Smooth muscle cell (in vitro differentiated cells): Measurements from ENCODE around the gene SLC35B2. TPM values are rescaled to one million over a fixed set of nuclear protein-coding genes. Genes with fewer than 3 reads are reported as not detected.

Source experiments
- DNase-seq: peaks from one replicate; lab custom pipeline; 2025; ENCODE audit not compliant: unreplicated experiment; lab: John Stamatoyannopoulos, UW
- H2AFZ ChIP-seq: fragments of 200-600 bp; sonication (generic); 2 replicates; pipeline ENCODE4 v1.6.0; 2016; ENCODE audit warnings: antibody characterized with exemption, low read depth, mild to moderate bottlenecking
- H3F3A ChIP-seq: fragments of 200-600 bp; sonication (generic); 2 replicates; pipeline ENCODE4 v1.6.0; 2017; ENCODE audit warnings: antibody characterized with exemption, low read depth
- H3K27ac ChIP-seq: fragments of 200-600 bp; sonication (generic); 2 replicates; pipeline ENCODE4 v1.5.1; 2016; ENCODE audit warnings: low read depth, mild to moderate bottlenecking
- H3K27me3 ChIP-seq: fragments of 200-600 bp; sonication (generic); 2 replicates; pipeline ENCODE4 v1.6.1; 2016; ENCODE audit warnings: low read depth, mild to moderate bottlenecking
- H3K36me3 ChIP-seq: fragments of 200-600 bp; sonication (generic); 2 replicates; pipeline ENCODE4 v1.5.1; 2016; ENCODE audit warnings: low read depth
- H3K4me1 ChIP-seq: fragments of 200-600 bp; sonication (generic); 2 replicates; pipeline ENCODE4 v1.5.1; 2016; ENCODE audit warnings: low read depth
- H3K4me2 ChIP-seq: fragments of 200-600 bp; sonication (generic); 2 replicates; pipeline ENCODE4 v1.6.0; 2016; ENCODE audit warnings: mild to moderate bottlenecking
- H3K4me3 ChIP-seq: fragments of 200-600 bp; sonication (generic); 2 replicates; pipeline ENCODE4 v1.5.1; 2016; ENCODE audit warnings: mild to moderate bottlenecking
- H3K79me2 ChIP-seq: fragments of 200-600 bp; sonication (generic); 2 replicates; pipeline ENCODE4 v1.6.0; 2016; ENCODE audit warnings: low read depth, mild to moderate bottlenecking
- H3K9ac ChIP-seq: fragments of 200-600 bp; sonication (generic); 2 replicates; pipeline ENCODE4 v1.6.0; 2016; ENCODE audit warnings: low read depth
- H3K9me3 ChIP-seq: fragments of 200-600 bp; sonication (generic); replicated peaks from 2 replicates; pipeline ENCODE4 v1.5.1; 2016; ENCODE audit warnings: low read depth
- H4K20me1 ChIP-seq: fragments of 200-600 bp; sonication (generic); 2 replicates; pipeline ENCODE4 v1.6.0; 2016; ENCODE audit warnings: low read depth
- WGBS: methylation state at CpG from one replicate; pipeline ENCODE4 v1.1.7; 2016; ENCODE audit warnings: low lambda C conversion rate; 5-methylcytosine and 5-hydroxymethylcytosine counted together
- polyA plus RNA-seq: library from polyadenylated mRNA; unstranded; fragments of >200 nt; fragmentation: Nextera tagmentation; extraction: Ambion mirVana; gene quantifications from 2 replicates; pipeline ENCODE4 v1.2.1, GENCODE V29; 2016
- total RNA-seq: library from RNA; depleted of rRNA; stranded (reverse); fragments of >200 nt; gene quantifications from 2 replicates; pipeline ENCODE4 v1.2.3, GENCODE V29; 2014
- TF ChIP-seq, protein P1 (sequence below): fragments of 200-600 bp; sonication (generic); IDR thresholded peaks from 2 replicates; pipeline ENCODE4 v1.5.1; 2017; ENCODE audit warnings: borderline replicate concordance, mild to moderate bottlenecking, antibody characterized with exemption; ENCODE audit not compliant: insufficient read depth, poor library complexity, severe bottlenecking

The SLC35B2 gene
- total and polyA plus RNA-seq, 2 experiments from 2014 or later, result 68.6 to 112 TPM

DNA sequence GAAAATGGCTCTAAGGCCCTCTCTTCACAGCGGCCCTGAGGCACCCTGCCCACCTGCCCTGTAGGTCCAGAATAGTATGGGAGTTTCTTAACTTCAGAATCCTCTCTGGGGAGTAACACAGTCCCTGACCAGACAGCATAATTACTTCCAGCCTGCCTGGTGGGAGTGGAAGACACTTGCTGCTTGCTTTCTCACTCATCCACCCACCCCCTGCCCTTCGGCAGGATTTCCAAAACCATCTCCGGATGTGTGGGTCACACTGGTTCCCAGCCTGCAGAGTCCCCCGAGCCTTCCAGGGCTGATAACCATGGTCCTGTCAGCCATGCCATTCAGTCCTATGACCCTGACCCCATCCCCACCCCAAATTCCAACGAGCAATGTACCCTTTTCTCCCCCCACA is 28.5 kb downstream of the SLC35B2 start:
- 74% methylated on average over 5 of the region's 5 CpGs for WGBS
- no peaks in the 10 kb centered on the region for H4K20me1 ChIP-seq
- H3K9me3 ChIP-seq, result no peaks in the 10 kb centered on the region
- no peak overlapping the region for H3K4me3 ChIP-seq
- no peak for DNase-seq
- no peak overlapping the region for H3K4me2 ChIP-seq
- H3K27me3 ChIP-seq, result no peaks in the 10 kb centered on the region
- H3K4me1 ChIP-seq, result peaks cover 19% of the 10 kb centered on the region
- no peaks in the 10 kb centered on the region for H3F3A ChIP-seq
- H3K27ac ChIP-seq, result no peak overlapping the region
- H3K79me2 ChIP-seq, result no peaks in the 10 kb centered on the region
- no peaks in the 10 kb centered on the region for H3K36me3 ChIP-seq
- TF ChIP-seq, protein P1, sequence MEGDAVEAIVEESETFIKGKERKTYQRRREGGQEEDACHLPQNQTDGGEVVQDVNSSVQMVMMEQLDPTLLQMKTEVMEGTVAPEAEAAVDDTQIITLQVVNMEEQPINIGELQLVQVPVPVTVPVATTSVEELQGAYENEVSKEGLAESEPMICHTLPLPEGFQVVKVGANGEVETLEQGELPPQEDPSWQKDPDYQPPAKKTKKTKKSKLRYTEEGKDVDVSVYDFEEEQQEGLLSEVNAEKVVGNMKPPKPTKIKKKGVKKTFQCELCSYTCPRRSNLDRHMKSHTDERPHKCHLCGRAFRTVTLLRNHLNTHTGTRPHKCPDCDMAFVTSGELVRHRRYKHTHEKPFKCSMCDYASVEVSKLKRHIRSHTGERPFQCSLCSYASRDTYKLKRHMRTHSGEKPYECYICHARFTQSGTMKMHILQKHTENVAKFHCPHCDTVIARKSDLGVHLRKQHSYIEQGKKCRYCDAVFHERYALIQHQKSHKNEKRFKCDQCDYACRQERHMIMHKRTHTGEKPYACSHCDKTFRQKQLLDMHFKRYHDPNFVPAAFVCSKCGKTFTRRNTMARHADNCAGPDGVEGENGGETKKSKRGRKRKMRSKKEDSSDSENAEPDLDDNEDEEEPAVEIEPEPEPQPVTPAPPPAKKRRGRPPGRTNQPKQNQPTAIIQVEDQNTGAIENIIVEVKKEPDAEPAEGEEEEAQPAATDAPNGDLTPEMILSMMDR, result no peak
- H2AFZ ChIP-seq, result no peak overlapping the region
- no peak overlapping the region for H3K9ac ChIP-seq

DNA sequence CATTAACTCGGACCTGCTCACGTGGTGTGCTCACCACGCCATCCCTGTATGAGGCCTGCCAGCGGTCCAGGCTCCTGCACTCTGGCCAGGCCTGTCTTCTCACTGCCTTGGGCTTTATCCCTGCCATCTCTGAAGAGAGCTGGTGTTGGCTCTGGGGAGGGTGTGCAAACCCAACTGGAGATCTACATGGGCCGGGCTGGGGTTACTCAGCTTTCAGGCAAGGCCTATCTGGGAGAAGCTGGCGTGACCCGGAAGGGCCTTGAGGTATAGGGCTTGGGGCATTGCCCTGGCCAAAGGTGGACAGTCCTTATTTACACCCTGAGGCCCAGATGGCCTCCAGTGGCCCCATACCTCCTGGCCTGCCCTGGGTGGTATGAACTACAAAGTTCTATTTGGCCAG is 28.9 kb downstream of the SLC35B2 start:
- Histone ChIP-seq H3K4me1 (peaks cover 19% of the 10 kb centered on the region), H3K4me3 (no peak overlapping the region), H3K4me2 (no peak overlapping the region), H2AFZ (no peak overlapping the region), H3K36me3 (no peaks in the 10 kb centered on the region), H3K27me3 (no peaks in the 10 kb centered on the region), H3K27ac (no peak overlapping the region), H3K9me3 (no peaks in the 10 kb centered on the region), H3F3A (no peaks in the 10 kb centered on the region), H3K9ac (no peak overlapping the region), H3K79me2 (no peaks in the 10 kb centered on the region), H4K20me1 (no peaks in the 10 kb centered on the region)
- WGBS, result 94% methylated on average over 7 of the region's 7 CpGs
- TF ChIP-seq, protein P1, result no peak
- DNase-seq, result no peak

GRCh38 chr6:44228031-44228430 is 29.3 kb downstream of the SLC35B2 start:
- Histone ChIP-seq H3K36me3 (no peaks in the 10 kb centered on the region), H3K27me3 (no peaks in the 10 kb centered on the region), H3K4me1 (peaks cover 20% of the 10 kb centered on the region), H3K4me2 (no peak overlapping the region), H3K4me3 (no peak overlapping the region), H3K27ac (no peak overlapping the region), H3K9me3 (no peaks in the 10 kb centered on the region), H4K20me1 (no peaks in the 10 kb centered on the region), H3K79me2 (no peaks in the 10 kb centered on the region), H3F3A (no peaks in the 10 kb centered on the region), H3K9ac (no peak overlapping the region), H2AFZ (no peak overlapping the region)
- TF ChIP-seq, protein P1, result no peak
- no peak for DNase-seq
- 95% methylated on average over 6 of the region's 6 CpGs for WGBS

GRCh38 chr6:44227148-44227793 is 30.1 kb downstream of the SLC35B2 start:
- H3K27me3 ChIP-seq, result no peaks in the 10 kb centered on the region
- H3K27ac ChIP-seq, result no peak overlapping the region
- peaks cover 28% of the 10 kb centered on the region for H3K4me1 ChIP-seq
- TF ChIP-seq, protein P1, result no peak
- no peak overlapping the region for H2AFZ ChIP-seq
- no peaks in the 10 kb centered on the region for H4K20me1 ChIP-seq
- H3K4me2 ChIP-seq, result no peak overlapping the region
- DNase-seq, result no peak
- 80% methylated on average over 6 of the region's 7 CpGs for WGBS
- no peak overlapping the region for H3K9ac ChIP-seq
- no peaks in the 10 kb centered on the region for H3K36me3 ChIP-seq
- no peak overlapping the region for H3K4me3 ChIP-seq
- H3K9me3 ChIP-seq, result no peaks in the 10 kb centered on the region
- H3K79me2 ChIP-seq, result no peaks in the 10 kb centered on the region
- no peaks in the 10 kb centered on the region for H3F3A ChIP-seq
